Spleen (tissue), 11 donors: ENCODE results near the gene SLC66A1. TPM values are rescaled to one million over a fixed set of nuclear protein-coding genes. Genes with fewer than 3 reads are reported as not detected.

ENCODE experiments used
- DNase-seq: peaks from one replicate; pipeline ENCODE4 v3.0.0-alpha.2; 2020
- H3K27ac ChIP-seq, 8 donors: fragments of 200-600 bp; sonication (generic) in 7 of 8; 1 replicate in 4 of 8; 2 replicates in 4 of 8; pipeline versions ENCODE4 v1.5.0 to v1.8.0; 2016 to 2021; ENCODE audit warnings: inconsistent platforms in 4 of 8, mild to moderate bottlenecking in 4 of 8, moderate library complexity in 1 of 8
- H3K27me3 ChIP-seq, 7 donors: fragments of 200-600 bp; sonication (generic) in 6 of 7; replicated peaks in 1 of 7; 1 replicate in 4 of 7; 2 replicates in 3 of 7; pipeline versions ENCODE4 v1.5.0 to v1.8.0; 2016 to 2021; ENCODE audit warnings: inconsistent platforms in 3 of 7, mild to moderate bottlenecking in 1 of 7
- H3K36me3 ChIP-seq, 6 donors: fragments of 200-600 bp; sonication (generic) in 5 of 6; 1 replicate in 4 of 6; 2 replicates in 2 of 6; pipeline versions ENCODE4 v1.5.0 to v1.8.0; 2016 to 2021; ENCODE audit warnings: inconsistent platforms in 2 of 6
- H3K4me1 ChIP-seq, 6 donors: fragments of 200-600 bp; sonication (generic) in 5 of 6; 1 replicate in 3 of 6; 2 replicates in 3 of 6; pipeline versions ENCODE4 v1.5.0 to v1.8.0; 2016 to 2021; ENCODE audit warnings: inconsistent platforms in 3 of 6
- H3K4me3 ChIP-seq, 8 donors: fragments of 200-600 bp; sonication (generic) in 7 of 8; 1 replicate in 4 of 8; 2 replicates in 4 of 8; pipeline versions ENCODE4 v1.5.0 to v1.8.0; 2016 to 2021; ENCODE audit warnings: inconsistent platforms in 4 of 8, mild to moderate bottlenecking in 4 of 8, moderate library complexity in 2 of 8
- H3K9me3 ChIP-seq, 8 donors: fragments of 200-600 bp; sonication (generic) in 7 of 8; 1 replicate in 4 of 8; 2 replicates in 4 of 8; pipeline versions ENCODE4 v1.5.0 to v1.8.0; 2016 to 2021; ENCODE audit warnings: inconsistent platforms in 4 of 8
- CTCF ChIP-seq, 11 experiments: fragments of 200-600 bp in 7 of 11; fragments of 450-650 bp in 4 of 11; sonication (generic) in 4 of 11; IDR thresholded peaks in 8 of 11; conservative IDR thresholded peaks in 3 of 11; 1 replicate in 7 of 11; 2 replicates in 4 of 11; pipeline versions ENCODE4 v1.4.0 to v1.8.0; 2016 to 2021; ENCODE audit warnings: antibody characterized with exemption in 11 of 11, inconsistent platforms in 4 of 11, mild to moderate bottlenecking in 1 of 11
- POLR2A ChIP-seq, 3 donors: fragments of 450-650 bp; IDR thresholded peaks; one replicate each; pipeline ENCODE4 v1.5.1; 2017; ENCODE audit warnings: antibody characterized with exemption in 3 of 3, mild to moderate bottlenecking in 1 of 3
- POLR2AphosphoS5 ChIP-seq, 3 donors: sonication (generic); formaldehyde crosslinking; IDR thresholded peaks; one replicate each; pipeline ENCODE4 v1.5.1; 2017; ENCODE audit warnings: antibody characterized with exemption in 3 of 3
- WGBS, 5 donors: extraction: QIAGEN DNeasy Blood & Tissue Kit in 3 of 5; methylation state at CpG; one replicate each; pipeline versions ENCODE4 v1.1.5 to v1.1.7; 2013 to 2018; 5-methylcytosine and 5-hydroxymethylcytosine counted together
- intact Hi-C: fragments of 100-400 bp; cut with DNase I; formaldehyde crosslinking; loops from one replicate; pipeline ENCODE4 v1.15.0; 2023; ENCODE audit warnings: low total_unique reads
- polyA plus RNA-seq, 3 donors: library from polyadenylated mRNA; stranded (reverse); fragments of 200-250 nt; gene quantifications; one replicate each; pipeline ENCODE4 v1.2.1, GENCODE V29; 2013
- total RNA-seq, 7 donors: library from RNA; depleted of rRNA in 3 of 7; stranded (reverse); fragments of >200 nt in 3 of 7; fragmentation: NEBNext Ultra II Directional in 4 of 7; extraction: Animal tissue kit (Norgen Biotek cat#: 25700) in 4 of 7; gene quantifications; one replicate each; pipeline versions ENCODE4 v1.1.0 to v1.2.1, GENCODE V29; 2016 to 2021
- donor health status: healthy with polysubstance abuse.
- donor health status: DM: no; HTN: no; CAD: no; lungs with moderate emphysema.
- donor health status: DM: no; HTN: no; CAD: no.
- donor health status: Bipolar disorder and iron deficiency.
- donor health status: healthy.
- donor health status: DM: no; HTN: no; CAD: no.
- donor health status: DM: yes; HTN: yes; CAD: no.

The SLC66A1 gene
- total and polyA plus RNA-seq, 10 donors: 9.6 to 20.9 (median 13.9) TPM

GRCh38 chr1:19332832-19333231, 20.7 kb downstream of the SLC66A1 start:
- Histone ChIP-seq H3K4me1 (no peaks in the 10 kb centered on the region), H3K36me3 (peaks cover 0 to 69% (median 15%) of the 10 kb centered on the region in 6 donors), H3K27me3 (no peaks in the 10 kb centered on the region), H3K9me3 (no peaks in the 10 kb centered on the region), H3K27ac (no peak overlapping the region), H3K4me3 (no peak overlapping the region)
- intact Hi-C loops: no loop called here
- 89 to 97% (median 92%) methylated on average over 10 to 12 of the region's 12 CpGs for WGBS, 5 donors
- TF ChIP-seq CTCF (IDR thresholded peaks at IDR 0.05 in 8 of 11, conservative IDR thresholded peaks at IDR 0.05 in 3 of 11) (no peak), POLR2AphosphoS5 (IDR thresholded peaks at IDR 0.05) (peak in 2 of 3 donors; percentile 54 to 70)
- DNase-seq: no peak

- Histone ChIP-seq H3K27ac (no peak overlapping the region), H3K27me3 (no peaks in the 10 kb centered on the region), H3K9me3 (no peaks in the 10 kb centered on the region), H3K36me3 (peaks cover 0 to 69% (median 15%) of the 10 kb centered on the region in 6 donors), H3K4me1 (no peaks in the 10 kb centered on the region), H3K4me3 (no peak overlapping the region)
- 79 to 88% (median 83%) methylated on average over 8 to 9 of the region's 9 CpGs for WGBS, 5 donors
- TF ChIP-seq POLR2AphosphoS5 (IDR thresholded peaks at IDR 0.05) (peak in 1 of 3 donors; percentile 4), POLR2A (IDR thresholded peaks at IDR 0.05) (no peak)
- intact Hi-C loops: no loop called here
- no peak for DNase-seq
These were observed 21.6 kb downstream of the SLC66A1 start for GRCh38 chr1:19333587-19334354.

GRCh38 chr1:19336543-19336942, 24.4 kb downstream of the SLC66A1 start:
- H3K9me3 ChIP-seq: no peaks in the 10 kb centered on the region
- intact Hi-C loops: no loop called here

GRCh38 chr1:19337289-19337688, 25.2 kb downstream of the SLC66A1 start:
- DNase-seq: no peak
- WGBS, 5 donors: 72 to 98% (median 91%) methylated on average over 4 of the region's 4 CpGs
- Histone ChIP-seq H3K27ac (no peak overlapping the region), H3K4me1 (peaks cover 0 to 16% (median 6%) of the 10 kb centered on the region in 6 donors), H3K9me3 (no peaks in the 10 kb centered on the region), H3K4me3 (no peak overlapping the region), H3K27me3 (no peaks in the 10 kb centered on the region), H3K36me3 (peaks cover 4 to 71% (median 42%) of the 10 kb centered on the region in 6 donors)
- intact Hi-C loops: no loop called here
- TF ChIP-seq POLR2AphosphoS5 (IDR thresholded peaks at IDR 0.05) (no peak), CTCF (IDR thresholded peaks at IDR 0.05 in 8 of 11, conservative IDR thresholded peaks at IDR 0.05 in 3 of 11) (no peak), POLR2A (IDR thresholded peaks at IDR 0.05) (no peak)

More at GRCh38 chr1:19336543-19336942, 24.4 kb downstream of the SLC66A1 start:
- H3K36me3 ChIP-seq: peaks cover 4 to 71% (median 37%) of the 10 kb centered on the region in 6 donors
- H3K27ac ChIP-seq: no peak overlapping the region
- H3K27me3 ChIP-seq: no peaks in the 10 kb centered on the region
- TF ChIP-seq CTCF (IDR thresholded peaks at IDR 0.05 in 8 of 11, conservative IDR thresholded peaks at IDR 0.05 in 3 of 11): no peak
- TF ChIP-seq POLR2AphosphoS5 (IDR thresholded peaks at IDR 0.05): peak in 1 of 3 donors; percentile 20
- WGBS, 5 donors: 78 to 87% (median 84%) methylated on average over 6 to 7 of the region's 7 CpGs
- no peak overlapping the region for H3K4me3 ChIP-seq
- DNase-seq: no peak
- H3K4me1 ChIP-seq: peaks cover 0 to 9% (median 3%) of the 10 kb centered on the region in 6 donors
